Hippocampal formation (tissue), 2 donors: ENCODE data around the gene NELFA.
"Not testable (repeated sequence)": the region's sequence is repeated elsewhere in the genome, so short reads cannot be mapped to it uniquely, and the experiment has no call there.

Source experiments
- DNase-seq, 2 donors: peaks; one replicate each; lab custom pipeline; 2025; lab: John Stamatoyannopoulos, UW

Gene NELFA

DNA sequence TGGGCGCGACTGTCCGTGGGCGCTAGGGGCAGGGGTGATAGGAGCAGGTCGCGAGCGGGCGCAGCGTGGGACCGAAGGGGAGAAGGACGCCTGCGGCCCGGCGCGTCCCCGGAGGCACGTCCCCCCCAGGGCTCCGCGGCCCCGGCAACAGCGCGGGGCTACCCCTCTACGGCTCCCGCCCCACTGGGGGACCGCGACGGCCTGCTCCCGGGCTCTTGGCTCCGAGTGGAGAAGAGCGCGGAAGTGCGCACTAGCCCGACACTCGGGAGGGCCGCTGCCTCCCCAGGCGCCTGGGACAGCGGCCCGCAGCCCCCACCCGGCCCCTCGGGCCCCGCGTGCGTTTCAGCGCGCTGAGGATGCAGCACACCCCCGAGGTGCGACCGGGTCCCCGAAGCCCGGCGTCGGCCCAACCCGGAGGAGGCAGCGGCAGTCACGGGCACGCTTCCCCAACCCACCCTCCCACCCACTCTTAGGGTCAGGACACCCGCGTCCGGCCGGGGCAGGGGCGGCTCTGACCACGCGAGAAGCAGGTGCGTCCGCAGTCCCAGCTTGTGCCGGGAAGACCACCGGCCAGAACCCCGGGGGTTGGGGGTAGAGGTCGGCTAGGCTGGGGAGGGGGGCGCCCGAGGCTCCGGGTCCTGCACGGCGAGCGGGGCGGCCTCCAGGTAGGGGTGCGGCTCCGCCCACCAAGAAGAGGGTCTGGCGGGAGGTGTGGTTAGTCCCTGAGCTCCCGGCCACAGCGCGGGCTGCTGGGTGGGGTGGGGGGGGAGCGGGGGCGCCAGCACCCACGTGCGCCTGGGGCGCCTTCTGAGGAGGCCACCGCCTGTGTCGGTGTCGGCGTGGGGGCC, 31.8 kb upstream of the NELFA start:
- DNase-seq: no peak

DNA sequence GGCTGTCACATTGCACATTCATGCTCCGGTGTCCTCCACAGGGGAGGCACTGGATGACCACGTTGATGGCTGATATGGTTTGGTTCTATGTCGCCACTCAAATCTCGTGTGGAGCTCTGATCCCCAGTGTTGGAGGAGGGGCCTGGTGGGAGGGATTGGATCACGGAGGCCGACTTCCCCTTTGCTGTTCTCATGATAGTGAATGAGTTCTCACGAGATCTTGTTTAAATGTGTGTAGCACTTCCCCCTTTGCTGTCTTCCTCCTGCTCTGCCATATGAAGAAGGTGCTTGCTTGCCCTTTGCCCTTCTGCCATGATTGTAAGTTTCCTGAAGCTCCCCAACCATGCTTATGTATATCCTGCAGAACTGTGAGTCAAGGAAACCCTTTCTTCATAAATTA, 28.1 kb upstream of the NELFA start:
- no peak for DNase-seq

DNA sequence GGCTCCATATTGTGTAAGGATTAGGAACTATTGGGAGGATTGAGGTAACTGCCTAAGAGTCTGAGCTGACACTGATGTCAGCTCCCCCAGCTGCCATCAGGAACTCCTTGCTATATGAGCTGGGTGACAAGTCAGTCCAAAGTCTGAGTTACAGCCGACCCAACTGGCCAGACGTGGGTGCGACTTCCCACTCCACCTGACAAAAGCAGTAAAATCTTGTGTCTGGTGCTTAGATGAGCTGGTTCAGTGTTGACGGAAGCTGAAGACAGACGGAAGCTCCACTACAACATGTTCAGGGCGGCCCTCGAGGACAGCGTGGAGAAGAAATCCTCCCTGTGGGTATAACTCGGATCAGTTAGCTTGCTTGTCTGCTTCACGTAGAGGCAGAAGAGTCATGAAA, 27.6 kb upstream of the NELFA start:
- no peak for DNase-seq

DNA sequence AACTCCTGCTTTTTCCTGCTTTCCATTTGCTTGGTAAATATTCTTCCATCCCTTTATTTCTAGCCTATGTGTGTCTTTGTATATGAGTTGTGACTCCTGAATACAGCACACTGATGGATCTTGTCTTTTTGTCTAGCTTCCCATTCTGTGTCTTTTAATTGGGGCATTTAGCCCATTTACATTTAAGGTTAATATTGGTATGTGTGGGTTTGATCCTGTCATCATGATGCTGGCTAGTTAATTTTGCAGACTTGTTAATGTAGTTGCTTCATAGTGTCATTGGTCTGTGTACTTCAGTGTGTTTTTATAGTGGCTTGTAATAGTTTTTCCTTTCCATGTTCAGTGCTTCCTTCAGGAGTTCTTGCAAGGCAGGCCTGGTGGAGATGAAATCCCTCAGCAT, 22.4 kb upstream of the NELFA start:
- DNase-seq: not testable (repeated sequence)

DNA sequence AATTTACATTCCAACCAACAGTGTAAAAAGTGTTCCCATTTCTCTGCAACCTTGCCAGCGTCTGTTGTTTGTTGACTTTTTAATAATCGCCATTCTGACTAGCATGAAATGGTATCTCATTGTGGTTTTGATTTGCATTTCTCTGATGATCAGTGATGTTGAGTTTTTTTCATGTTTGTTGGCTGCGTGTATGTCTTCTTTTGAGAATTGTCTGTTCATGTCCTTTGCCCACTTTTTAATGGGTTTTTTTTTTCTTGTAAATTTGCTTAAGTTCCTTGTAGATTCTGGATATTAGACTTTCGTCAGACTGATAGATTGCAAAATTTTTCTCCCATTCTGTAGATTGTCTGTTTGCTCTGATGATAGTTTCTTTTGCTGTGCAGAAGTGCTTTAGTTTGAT, 18.3 kb upstream of the NELFA start:
- not testable (repeated sequence) for DNase-seq

DNA sequence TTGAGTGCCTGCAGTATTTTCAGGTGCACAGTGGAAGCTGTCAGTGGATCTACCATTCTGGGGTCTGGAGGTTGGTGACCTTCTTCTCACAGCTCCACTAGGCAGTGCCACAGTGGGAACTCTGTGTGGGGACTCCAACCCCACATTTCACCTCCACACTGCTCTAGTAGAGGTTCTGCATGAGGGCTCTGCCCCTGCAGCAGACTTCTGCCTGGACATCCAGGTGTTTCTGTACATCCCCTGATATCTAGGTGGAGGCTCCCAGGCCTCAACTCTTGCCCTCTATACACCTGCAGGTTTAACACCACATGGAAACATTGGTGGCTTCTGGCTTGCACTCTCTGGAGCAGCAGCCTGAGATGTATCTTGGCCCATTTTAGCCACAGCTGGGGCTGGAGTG, 17.0 kb upstream of the NELFA start:
- DNase-seq: no peak

DNA sequence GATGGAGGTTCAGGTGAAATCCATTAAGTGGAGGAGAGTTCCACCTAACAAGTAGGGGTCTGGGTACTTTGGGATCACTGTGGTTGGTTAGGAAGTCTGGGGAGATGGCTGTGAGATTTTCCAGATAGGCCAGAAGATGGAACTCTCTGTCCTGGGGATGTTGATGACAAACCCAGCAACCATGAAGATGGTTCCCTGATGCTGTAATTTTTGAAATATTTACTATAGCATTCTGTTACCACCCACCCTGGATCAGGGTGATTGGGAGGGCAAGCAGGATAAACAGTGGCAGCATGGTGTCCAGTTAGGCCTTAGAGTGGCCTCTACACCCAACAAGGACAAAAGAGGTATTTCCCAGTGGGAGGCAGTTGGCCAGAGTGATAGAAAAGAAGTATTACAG, 15.9 kb upstream of the NELFA start:
- no peak for DNase-seq

DNA sequence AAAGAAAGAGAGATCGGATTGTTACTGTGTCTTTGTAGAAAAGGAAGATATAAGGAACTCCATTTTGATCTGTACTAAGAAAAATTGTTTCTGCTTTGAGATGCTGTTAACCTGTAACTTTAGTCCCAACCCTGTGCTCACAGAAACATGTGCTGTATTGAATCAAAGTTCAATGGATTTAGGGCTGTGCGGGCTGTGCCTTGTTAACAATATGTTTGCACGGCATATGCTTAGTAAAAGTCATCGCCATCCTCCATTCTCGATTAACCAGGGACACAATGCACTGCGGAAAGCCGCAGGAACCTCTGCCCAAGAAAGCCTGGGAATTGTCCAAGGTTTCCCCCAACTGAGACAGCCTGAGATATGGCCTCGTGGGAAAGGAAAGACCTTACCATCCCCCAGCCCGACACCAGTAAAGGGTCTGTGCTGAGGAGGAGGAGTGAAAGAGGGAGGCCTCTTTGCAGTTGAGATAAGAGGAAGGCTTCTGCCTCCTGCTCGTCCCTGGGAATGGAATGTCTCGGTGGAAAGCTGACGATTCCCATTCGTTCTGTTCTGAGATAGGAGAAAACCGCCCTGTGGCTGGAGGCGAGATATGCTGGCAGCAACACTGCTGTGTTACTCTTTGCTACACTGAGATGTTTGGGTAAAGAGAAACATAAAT, 12.7 kb upstream of the NELFA start:
- not testable (repeated sequence) for DNase-seq

- DNase-seq: no peak
Measured at GRCh38 chr4:2015008-2015407, 6.2 kb upstream of the NELFA start.

DNA sequence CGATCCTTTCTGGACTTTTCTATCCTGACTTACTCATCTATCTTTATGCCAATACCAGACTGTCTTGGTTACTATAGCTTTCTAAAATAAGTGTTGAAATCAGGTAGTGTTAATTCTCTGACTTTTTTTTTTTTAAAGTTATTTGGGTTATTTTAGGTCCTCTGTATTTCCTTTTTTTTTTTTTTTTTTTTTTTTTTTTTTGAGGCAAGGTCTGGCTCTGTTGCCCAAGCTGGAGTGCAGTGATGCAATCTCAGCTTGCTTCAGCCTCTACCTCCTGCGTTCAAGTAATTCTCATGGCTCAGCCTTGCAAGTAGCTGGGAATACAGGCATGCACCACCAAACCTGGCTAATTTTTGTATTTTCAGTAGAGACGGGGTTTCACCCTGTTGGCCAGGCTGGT, 2.8 kb upstream of the NELFA start:
- DNase-seq: no peak

GRCh38 chr4:2009651-2010233, 968 bp upstream of the NELFA start:
- peak; percentile 23 to 46 for DNase-seq

GRCh38 chr4:2008671-2008920, 178 bp downstream of the NELFA start:
- DNase-seq: no peak

DNA sequence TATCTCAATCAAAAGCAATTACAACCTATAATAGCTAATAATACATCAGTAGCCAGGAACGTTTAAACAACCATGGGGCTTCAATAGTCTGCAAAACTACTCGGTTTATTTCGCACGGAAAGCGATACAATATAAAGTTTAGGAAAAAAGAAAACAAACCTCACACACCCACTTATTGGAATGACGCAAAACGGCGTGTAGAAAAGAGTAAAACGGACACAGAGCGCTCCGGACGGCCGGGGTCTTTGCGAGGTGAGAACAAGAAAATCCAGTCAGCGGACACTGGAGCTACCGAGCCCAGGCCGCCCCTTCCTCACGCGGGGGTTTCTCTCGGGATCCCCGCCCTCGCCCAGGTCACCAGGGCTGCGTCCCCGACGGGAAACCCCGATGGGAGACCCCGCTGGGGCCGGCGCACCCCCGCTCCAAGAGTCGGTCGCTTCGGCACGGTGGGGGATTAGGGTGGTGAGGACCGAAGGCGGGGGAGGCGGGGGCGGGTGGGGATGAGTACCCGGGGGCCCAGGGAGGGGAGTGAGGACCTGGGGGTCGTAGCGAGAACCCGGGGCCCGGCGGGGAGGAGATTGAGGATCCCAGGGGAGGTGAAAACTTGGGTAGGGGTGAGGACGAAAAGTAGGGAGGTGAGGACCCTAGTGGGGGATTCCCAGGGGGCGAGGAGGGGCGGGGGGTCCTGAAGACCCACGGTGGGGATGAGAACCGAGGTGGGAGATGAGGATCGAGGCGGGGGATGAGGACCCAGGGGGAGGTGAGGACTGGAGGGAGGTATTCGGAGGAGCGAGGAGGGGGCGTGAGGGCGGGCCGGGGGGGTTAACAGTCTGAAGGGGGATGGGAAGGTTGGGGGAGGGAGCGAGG, 737 bp downstream of the NELFA start:
- no peak for DNase-seq

GRCh38 chr4:2006956-2007653, 1.7 kb downstream of the NELFA start:
- no peak for DNase-seq

DNA sequence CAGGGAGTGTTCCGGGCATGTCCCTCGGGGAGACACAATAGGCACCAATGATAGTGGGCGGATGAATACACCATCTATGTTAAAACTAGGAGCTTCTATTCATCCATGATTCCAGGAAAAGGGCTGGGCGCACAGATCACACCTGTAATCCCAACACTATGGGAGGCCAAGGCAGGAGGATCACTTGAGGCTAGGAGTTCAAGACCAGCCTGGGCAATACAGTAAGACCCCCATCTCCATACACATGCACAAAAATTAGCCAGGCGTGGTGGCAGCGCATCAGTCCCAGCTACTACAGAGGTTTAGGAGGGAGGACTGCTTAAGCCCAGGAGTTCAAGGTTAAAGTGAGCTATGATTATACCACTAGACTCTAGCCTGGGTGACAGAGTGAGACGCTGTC, 2.4 kb downstream of the NELFA start:
- no peak for DNase-seq

- not testable (repeated sequence) for DNase-seq
Measured at GRCh38 chr4:2003361-2003760, 5.4 kb downstream of the NELFA start.

- DNase-seq: not testable (repeated sequence)
Measured at GRCh38 chr4:1999308-1999707, 9.5 kb downstream of the NELFA start.

- DNase-seq: no peak
Measured at GRCh38 chr4:1998296-1998695, 10.5 kb downstream of the NELFA start.

DNA sequence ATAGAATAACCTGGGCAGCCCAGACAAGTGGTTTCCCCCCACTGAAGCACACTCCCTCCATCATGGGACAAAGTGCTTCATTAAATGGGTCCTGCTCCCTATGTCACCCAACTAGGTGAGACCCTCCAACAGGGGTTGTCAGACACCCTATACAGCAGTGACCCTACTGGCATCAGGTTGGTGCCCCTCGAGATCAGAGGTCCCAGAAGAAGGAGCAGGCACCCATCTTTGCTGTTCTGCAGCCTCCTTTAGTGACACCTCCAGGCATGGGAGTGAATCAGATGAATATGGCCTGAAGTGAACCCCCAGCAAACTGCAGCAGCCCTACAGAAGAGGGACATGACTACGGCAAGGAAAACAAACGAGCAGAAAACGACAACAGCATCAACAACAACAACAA, 11.1 kb downstream of the NELFA start:
- DNase-seq: no peak

DNA sequence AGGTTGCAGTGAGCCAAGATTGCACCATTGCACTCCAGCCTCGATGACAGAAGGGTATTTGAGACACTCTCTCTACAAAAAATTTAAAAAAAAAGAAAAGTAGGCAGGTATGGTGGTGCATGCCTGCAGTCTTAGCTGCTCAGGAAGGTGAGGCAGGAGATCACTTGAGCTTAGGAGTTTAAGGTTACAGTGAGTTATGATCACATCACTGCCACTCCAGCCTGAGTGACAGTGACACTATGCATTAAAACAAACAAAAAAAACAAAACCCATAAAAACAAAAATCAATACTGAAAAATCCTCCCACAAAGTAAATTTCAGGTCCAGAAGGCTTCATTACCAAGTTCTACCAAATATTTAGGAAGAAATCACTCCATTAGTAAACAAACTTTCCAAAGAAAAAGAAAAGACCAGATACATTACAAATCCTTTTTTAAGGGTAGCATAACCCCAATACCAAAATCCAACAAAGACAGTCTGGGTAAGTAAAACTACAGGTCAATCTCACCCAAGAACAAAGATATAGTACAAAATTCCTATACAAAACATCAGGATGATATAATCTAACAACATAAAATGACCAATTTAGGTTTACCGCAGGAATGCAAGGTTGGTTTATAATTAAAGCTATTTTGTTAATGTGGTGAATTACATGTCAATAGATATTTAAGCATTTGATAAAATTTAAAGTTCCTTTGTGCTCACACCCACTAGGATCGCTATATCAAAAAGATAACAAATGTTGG, 11.7 kb downstream of the NELFA start:
- DNase-seq: no peak

GRCh38 chr4:1994938-1995337, 13.8 kb downstream of the NELFA start:
- DNase-seq: no peak
